GM10248 (cell line): ENCODE data around the gene CKS1B.

ENCODE experiments used
- CTCF ChIA-PET: fragments of 300-600 bp; sonication (Branson Sonifier 250); formaldehyde crosslinking; extraction: SDS; loops from one replicate; lab custom pipeline; 2021; ENCODE audit warnings: antibody characterized with exemption; lab: Yijun Ruan, JAX
- POLR2A ChIA-PET: fragments of 350-650 bp; sonication (Branson Sonifier 250); formaldehyde crosslinking; extraction: SDS; loops from one replicate; lab custom pipeline; 2020; ENCODE audit warnings: antibody characterized with exemption; lab: Yijun Ruan, JAX
- DNase-seq: peaks from one replicate; pipeline ENCODE4 v3.0.0; 2012; ENCODE audit errors: extremely low spot score
- CTCF ChIP-seq: IDR thresholded peaks from 2 replicates; pipeline ENCODE4 v1.5.1; 2012; ENCODE audit warnings: mild to moderate bottlenecking, low read depth; ENCODE audit errors: extremely low read depth, missing control alignments, control extremely low read depth

Gene CKS1B

GRCh38 chr1:154953611-154954038 is 20.9 kb upstream of the CKS1B start:
- ChIA-PET CTCF (interaction anchor here (1.1 to 5.2 kb wide), 5 partner anchors 20 to 64 kb away, joined by 3 to 22 read pairs (median 4); no protein-coding TSS in a partner anchor), POLR2A (interaction anchor here (1.1 to 2.7 kb wide), 2 partner anchors 9 to 17 kb away, joined by 5 to 9 read pairs; partner anchors contain the start of gene PMVK)
- TF ChIP-seq CTCF, result no peak
- no peak for DNase-seq

- DNase-seq, result no peak
- ChIA-PET CTCF (interaction anchor here (0.8 to 5.2 kb wide), 11 partner anchors 15 to 285 kb away, joined by 3 to 22 read pairs (median 5); partner anchors contain the start of genes FLAD1 and SHC1), POLR2A (interaction anchor here (1.0 to 1.4 kb wide), 3 partner anchors 10 to 395 kb away, joined by 3 to 10 read pairs (median 3); no protein-coding TSS in a partner anchor)
- TF ChIP-seq CTCF, result no peak
Observed at GRCh38 chr1:154954541-154954940, 19.9 kb upstream of the CKS1B start.

- peak; percentile 69 for DNase-seq
- POLR2A ChIA-PET, result interaction anchor here (1.0 to 1.4 kb wide), 3 partner anchors 11 to 395 kb away, joined by 3 to 10 read pairs (median 3); no protein-coding TSS in a partner anchor
- TF ChIP-seq CTCF, result no peak
- CTCF ChIA-PET, result interaction anchor here (0.7 to 5.2 kb wide), 17 partner anchors 10 to 285 kb away, joined by 3 to 22 read pairs (median 5); partner anchors contain the start of genes FLAD1 and SHC1
Observed at GRCh38 chr1:154955039-154955717, 19.3 kb upstream of the CKS1B start.

- peak; percentile 24 for TF ChIP-seq CTCF
- ChIA-PET CTCF (interaction anchor here (0.7 to 5.2 kb wide), 16 partner anchors 9 to 129 kb away, joined by 3 to 22 read pairs (median 6); partner anchors contain the start of genes FLAD1 and SHC1), POLR2A (interaction anchor here (1.0 to 1.4 kb wide), 3 partner anchors 12 to 396 kb away, joined by 3 to 10 read pairs (median 3); no protein-coding TSS in a partner anchor)
- DNase-seq, result peak; percentile 92
Observed at GRCh38 chr1:154955718-154956543, 18.6 kb upstream of the CKS1B start, which contains the start of gene PBXIP1. TSS of gene PBXIP1 (minus strand) at chr1:154956099. CDS start at chr1:154953721, 2,378 bp downstream.

GRCh38 chr1:154956544-154956941 is 17.9 kb upstream of the CKS1B start:
- ChIA-PET POLR2A (no interaction called here), CTCF (interaction anchor here (1.1 to 5.2 kb wide), 9 partner anchors 13 to 129 kb away, joined by 3 to 22 read pairs (median 6); partner anchors contain the start of genes FLAD1 and SHC1)
- DNase-seq, result no peak
- TF ChIP-seq CTCF, result no peak
